ENCODE measurements around the gene ANAPC2.

Gene ANAPC2

DNA sequence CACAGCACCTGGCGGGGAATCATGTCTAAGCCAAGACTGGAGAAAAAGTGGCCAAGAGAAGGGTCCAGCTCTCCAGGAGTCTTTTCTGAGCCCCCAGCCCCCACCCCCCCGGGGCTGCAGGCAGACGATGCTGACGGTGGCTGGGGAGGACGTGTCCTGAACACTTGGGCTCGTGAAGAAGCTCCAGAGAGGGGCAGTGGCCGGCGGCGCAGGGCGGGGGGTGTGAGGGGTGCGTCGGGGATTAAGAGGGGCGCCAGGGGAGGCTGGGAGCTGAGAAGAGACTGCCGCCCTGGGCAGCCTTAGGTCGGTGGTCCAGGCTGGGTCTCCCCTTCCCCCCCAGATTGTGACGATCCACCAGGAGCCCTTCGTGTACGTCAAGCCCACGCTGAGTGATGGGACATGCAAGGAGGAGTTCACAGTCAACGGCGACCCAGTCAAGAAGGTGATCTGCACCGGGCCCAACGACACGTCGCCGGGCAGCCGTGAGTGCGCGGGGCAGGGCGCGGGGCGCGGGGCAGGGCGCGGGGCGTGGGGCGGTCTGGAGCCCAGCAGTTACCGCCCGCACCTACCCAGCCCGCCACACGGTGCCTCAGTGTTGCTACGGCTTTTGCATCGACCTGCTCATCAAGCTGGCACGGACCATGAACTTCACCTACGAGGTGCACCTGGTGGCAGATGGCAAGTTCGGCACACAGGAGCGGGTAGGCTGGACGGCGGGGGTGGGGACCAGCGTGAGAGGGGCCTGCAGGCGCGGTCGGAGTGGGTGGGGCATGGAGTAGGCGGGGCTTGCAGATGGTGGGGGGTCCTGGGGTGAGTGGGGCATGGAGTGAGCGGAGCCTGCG lies 27.4 kb downstream of the ANAPC2 start:
- DNase-seq, result no peak

GRCh38 chr9:137160054-137160425 lies 28.3 kb downstream of the ANAPC2 start:
- DNase-seq, result no peak

GRCh38 chr9:137159105-137160053 lies 29.0 kb downstream of the ANAPC2 start:
- DNase-seq, result no peak

DNA sequence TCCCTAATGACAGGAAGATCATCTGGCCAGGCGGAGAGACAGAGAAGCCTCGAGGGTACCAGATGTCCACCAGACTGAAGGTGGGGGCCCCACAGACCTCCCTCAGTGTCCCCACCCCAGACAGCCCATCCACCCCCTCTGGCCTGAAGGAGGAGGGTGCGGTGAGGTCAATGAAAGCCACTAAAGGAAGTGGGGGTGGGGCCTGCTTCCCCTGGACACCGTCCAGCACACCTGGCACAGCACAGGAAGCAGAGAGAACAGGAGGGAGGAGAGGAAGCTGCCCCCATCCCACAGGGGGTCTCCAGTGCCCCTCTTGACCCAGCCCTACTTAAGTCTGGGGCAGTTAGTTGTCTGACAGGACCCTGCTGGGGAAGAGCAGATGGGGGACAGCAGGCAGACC lies 29.7 kb downstream of the ANAPC2 start:
- DNase-seq, result no peak

GRCh38 chr9:137157618-137158415 lies 30.5 kb downstream of the ANAPC2 start:
- no peak for DNase-seq

- DNase-seq, result peak; percentile 72 to 78
These were observed 31.6 kb downstream of the ANAPC2 start for GRCh38 chr9:137156567-137157375.

- no peak for DNase-seq
These were observed 35.4 kb downstream of the ANAPC2 start for GRCh38 chr9:137152844-137153405.

DNA sequence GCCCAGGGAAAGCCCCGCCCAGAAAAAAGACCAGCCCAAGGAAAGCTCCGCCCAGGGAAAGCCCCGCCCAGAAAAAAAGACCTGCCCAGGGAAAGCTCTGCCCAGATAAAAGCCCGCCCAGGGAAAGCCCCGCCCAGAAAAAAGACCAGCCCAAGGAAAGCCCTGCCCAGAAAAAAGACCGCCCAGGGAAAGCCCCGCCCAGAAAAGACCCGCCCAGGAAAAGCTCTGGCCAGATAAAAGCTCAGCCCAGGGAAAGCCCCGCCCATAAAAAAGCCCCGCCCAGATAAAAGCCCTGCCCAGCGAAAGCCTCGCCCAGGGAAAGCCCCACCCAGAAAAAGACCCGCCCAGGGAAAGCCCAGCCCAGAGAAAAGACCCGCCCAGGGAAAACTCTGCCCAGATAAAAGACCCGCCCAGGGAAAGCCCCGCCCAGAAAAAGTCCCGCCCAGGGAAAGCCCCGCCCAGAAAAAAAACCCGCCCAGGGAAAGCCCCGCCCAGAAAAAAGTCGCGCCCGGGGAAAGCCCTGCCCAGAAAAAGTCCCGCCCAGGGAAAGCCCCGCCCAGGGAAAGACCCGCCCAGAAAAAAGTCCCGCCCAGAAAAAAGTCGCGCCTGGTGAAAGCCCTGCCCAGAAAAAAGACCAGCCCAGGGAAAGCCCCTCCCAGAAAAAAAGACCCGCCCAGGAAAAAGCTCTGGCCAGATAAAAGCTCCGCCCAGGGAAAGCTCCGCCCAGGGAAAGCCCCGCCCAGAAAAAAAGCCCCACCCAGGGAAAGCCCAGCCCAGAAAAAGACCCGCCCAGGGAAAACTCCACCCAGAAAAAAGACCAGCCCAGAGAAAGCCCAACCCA lies 37.5 kb downstream of the ANAPC2 start:
- DNase-seq, result peak; percentile 86 to 87

GRCh38 chr9:137149942-137150616 lies 38.3 kb downstream of the ANAPC2 start:
- DNase-seq, result no peak

GRCh38 chr9:137149363-137149762 lies 39.0 kb downstream of the ANAPC2 start:
- no peak for DNase-seq

GRCh38 chr9:137148661-137149060 lies 39.7 kb downstream of the ANAPC2 start:
- no peak for DNase-seq

- no peak for DNase-seq
These were observed 40.1 kb downstream of the ANAPC2 start for GRCh38 chr9:137148242-137148641.

- no peak for DNase-seq
These were observed 40.6 kb downstream of the ANAPC2 start for GRCh38 chr9:137147793-137148160.

DNA sequence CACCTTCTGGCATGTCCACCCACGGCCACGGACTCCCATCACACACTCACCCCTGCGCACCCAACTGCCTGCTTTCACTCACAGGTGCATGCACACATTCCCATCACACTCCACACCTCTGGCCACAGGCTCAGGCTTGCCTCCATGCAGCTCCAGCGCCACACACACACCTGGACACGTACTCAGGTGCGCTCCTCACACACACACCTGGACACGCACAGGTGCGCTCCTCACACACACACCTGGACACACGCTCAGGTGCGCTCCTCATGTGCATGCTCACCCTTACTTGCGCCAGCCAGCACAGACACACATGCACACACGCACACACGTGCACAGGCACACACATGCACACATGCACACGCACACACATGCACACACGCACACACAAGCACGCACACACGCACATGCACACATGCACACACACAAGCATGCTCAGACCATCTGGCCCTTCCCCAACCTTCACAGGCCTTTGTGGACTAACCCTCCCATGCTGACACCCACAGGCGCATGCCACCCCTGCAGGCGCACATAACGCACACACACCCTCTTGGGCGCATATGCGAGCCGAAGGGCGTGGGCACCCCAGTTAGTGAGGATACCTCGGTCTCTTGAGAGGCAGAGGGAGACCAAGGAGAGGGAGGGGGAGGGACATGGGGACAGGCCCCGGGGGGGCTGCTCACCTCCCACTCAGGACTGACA lies 41.1 kb downstream of the ANAPC2 start:
- DNase-seq, result no peak

- no peak for DNase-seq
These were observed 41.8 kb downstream of the ANAPC2 start for GRCh38 chr9:137146527-137146918.

DNA sequence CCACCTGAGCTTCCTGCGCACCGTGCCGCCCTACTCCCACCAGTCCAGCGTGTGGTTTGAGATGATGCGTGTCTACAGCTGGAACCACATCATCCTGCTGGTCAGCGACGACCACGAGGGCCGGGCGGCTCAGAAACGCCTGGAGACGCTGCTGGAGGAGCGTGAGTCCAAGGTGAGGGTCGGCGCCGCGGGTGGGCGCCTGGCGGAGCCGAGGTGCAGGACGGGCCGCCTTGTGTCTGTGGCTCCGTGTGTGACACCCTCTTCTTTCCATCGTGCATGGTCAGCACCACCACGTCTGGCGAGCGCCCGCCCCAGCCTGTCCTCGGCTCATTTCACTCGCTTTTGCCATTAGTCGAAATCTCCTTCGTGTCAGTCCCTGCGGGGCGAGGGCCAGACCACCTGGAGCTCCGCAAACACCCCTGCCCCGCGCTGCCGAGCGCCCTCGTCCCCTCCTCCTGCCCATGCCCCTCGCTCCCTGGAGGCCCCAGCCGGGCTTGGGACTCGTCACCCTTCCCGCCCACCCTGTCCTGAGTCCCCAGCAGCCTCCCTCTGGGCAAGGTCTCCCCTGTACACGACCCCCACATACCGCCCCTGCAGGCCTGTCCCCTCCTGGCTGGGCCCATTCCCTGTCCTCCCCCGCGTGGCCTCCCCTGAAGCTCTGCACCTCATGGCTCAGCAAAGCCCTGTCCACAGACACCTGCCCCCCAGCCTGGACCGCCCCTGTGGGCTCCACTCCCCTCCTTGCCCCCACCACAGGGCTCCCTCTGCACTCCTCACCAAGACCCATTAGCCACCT lies 42.4 kb downstream of the ANAPC2 start:
- DNase-seq, result no peak

GRCh38 chr9:137143459-137143858 lies 44.9 kb downstream of the ANAPC2 start:
- no peak for DNase-seq

Data from activated T-cell treated with anti-CD3 and anti-CD28 coated beads, Interleukin-2, amount 50 U/mL, for 48 hours (primary cell).